Adrenal gland (tissue), 5 donors: Measurements from ENCODE around the gene PRKCE.

ENCODE experiments used
- CTCF ChIP-seq, 6 experiments: fragments of 450-650 bp in 4 of 6; fragments of 200-600 bp in 2 of 6; sonication (generic) in 1 of 6; IDR thresholded peaks; 1 replicate in 5 of 6; 2 replicates in 1 of 6; pipeline versions ENCODE4 v1.5.1 to v1.8.0; 2016 to 2021; ENCODE audit warnings: antibody characterized with exemption in 6 of 6, mild to moderate bottlenecking in 2 of 6, moderate library complexity in 1 of 6
- POLR2A ChIP-seq, 2 donors: fragments of 450-650 bp; IDR thresholded peaks; one replicate each; pipeline ENCODE4 v1.6.1; 2017; ENCODE audit warnings: antibody characterized with exemption in 2 of 2, mild to moderate bottlenecking in 2 of 2, moderate library complexity in 1 of 2
- donor health status: DM: no; HTN: no; CAD: no.

DNA sequence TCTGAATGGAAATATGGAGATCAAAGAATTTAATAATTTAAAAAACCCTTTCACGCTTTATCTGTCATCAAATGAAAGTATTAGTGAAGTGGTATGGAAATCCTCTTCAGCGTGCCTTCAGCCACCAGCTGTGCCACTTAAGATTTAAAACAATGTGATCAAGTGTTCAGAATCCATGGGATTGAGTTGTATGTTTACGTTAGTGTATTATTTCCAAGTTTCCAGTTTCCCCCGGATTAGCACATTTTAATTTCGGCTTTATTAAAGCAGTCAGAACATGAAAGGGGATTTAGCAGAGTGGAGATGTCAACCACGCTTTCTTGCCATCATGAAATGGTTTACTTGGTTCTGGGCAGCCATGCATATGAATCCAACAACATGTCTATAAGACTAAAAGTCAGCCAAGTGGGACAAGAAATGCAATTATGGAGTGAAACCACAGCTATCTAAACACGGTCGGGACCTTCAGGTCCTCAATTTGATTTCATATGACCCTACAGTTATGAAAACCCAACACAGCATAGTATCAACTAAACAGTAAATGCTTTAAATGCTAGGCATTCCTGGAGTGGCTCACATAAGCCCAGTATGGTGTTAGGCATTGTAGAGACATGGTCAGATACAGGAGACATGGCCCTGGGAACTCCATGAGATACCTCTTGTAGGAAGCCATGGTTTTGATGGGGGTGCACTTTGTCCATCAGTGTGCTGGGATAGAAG is 420.8 kb downstream of the PRKCE start:
- no peak for TF ChIP-seq CTCF (IDR thresholded peaks at IDR 0.05)
- no peak for TF ChIP-seq POLR2A (IDR thresholded peaks at IDR 0.05)
